ENCODE results near the gene BCORL1.
A peak's percentile ranks its signal among the peaks of the same experiment; 100 is the strongest.

The BCORL1 gene

GRCh38 chrX:130082244-130083106 lies 100.0 kb downstream of the BCORL1 start:
- Histone ChIP-seq H3K9ac (ENCODE audit: low read length) (no peak overlapping the region), H3K27ac (ENCODE audit: low read depth, low read length) (peak overlapping the region; percentile 30), H3K27me3 (ENCODE audit: control insufficient read depth, insufficient read depth, low read length) (no peaks in the 10 kb centered on the region), H3K4me1 (ENCODE audit: control insufficient read depth, insufficient read depth, low read length) (no peaks in the 10 kb centered on the region), H3K36me3 (ENCODE audit: control insufficient read depth, insufficient read depth, low read length) (no peaks in the 10 kb centered on the region), H3K4me3 (ENCODE audit: low read length) (peak overlapping the region; percentile 39)

- Histone ChIP-seq H3K27me3 (ENCODE audit: control insufficient read depth, insufficient read depth, low read length) (no peaks in the 10 kb centered on the region), H3K4me1 (ENCODE audit: control insufficient read depth, insufficient read depth, low read length) (no peaks in the 10 kb centered on the region), H3K9ac (ENCODE audit: low read length) (no peak overlapping the region), H3K27ac (ENCODE audit: low read depth, low read length) (no peak overlapping the region), H3K4me3 (ENCODE audit: low read length) (no peak overlapping the region), H3K36me3 (ENCODE audit: control insufficient read depth, insufficient read depth, low read length) (no peaks in the 10 kb centered on the region)
Observed at GRCh38 chrX:130083107-130083490, 100.7 kb downstream of the BCORL1 start.

- Histone ChIP-seq H3K36me3 (ENCODE audit: control insufficient read depth, insufficient read depth, low read length) (no peaks in the 10 kb centered on the region), H3K27ac (ENCODE audit: low read depth, low read length) (no peak overlapping the region), H3K4me3 (ENCODE audit: low read length) (no peak overlapping the region), H3K9ac (ENCODE audit: low read length) (no peak overlapping the region), H3K4me1 (ENCODE audit: control insufficient read depth, insufficient read depth, low read length) (no peaks in the 10 kb centered on the region), H3K27me3 (ENCODE audit: control insufficient read depth, insufficient read depth, low read length) (no peaks in the 10 kb centered on the region)
Observed at GRCh38 chrX:130083656-130084382, 101.4 kb downstream of the BCORL1 start.

- Histone ChIP-seq H3K9ac (ENCODE audit: low read length) (no peak overlapping the region), H3K27me3 (ENCODE audit: control insufficient read depth, insufficient read depth, low read length) (no peaks in the 10 kb centered on the region), H3K4me3 (ENCODE audit: low read length) (no peak overlapping the region)
Observed at GRCh38 chrX:130084631-130085237, 102.3 kb downstream of the BCORL1 start.

GRCh38 chrX:130085551-130086446 lies 103.4 kb downstream of the BCORL1 start:
- Histone ChIP-seq H3K36me3 (ENCODE audit: control insufficient read depth, insufficient read depth, low read length) (no peaks in the 10 kb centered on the region), H3K27ac (ENCODE audit: low read depth, low read length) (no peak overlapping the region), H3K4me3 (ENCODE audit: low read length) (no peak overlapping the region), H3K27me3 (ENCODE audit: control insufficient read depth, insufficient read depth, low read length) (no peaks in the 10 kb centered on the region), H3K9ac (ENCODE audit: low read length) (no peak overlapping the region), H3K4me1 (ENCODE audit: control insufficient read depth, insufficient read depth, low read length) (no peaks in the 10 kb centered on the region)

More at GRCh38 chrX:130084631-130085237, 102.3 kb downstream of the BCORL1 start:
- Histone ChIP-seq H3K36me3 (ENCODE audit: control insufficient read depth, insufficient read depth, low read length) (no peaks in the 10 kb centered on the region), H3K27ac (ENCODE audit: low read depth, low read length) (no peak overlapping the region), H3K4me1 (ENCODE audit: control insufficient read depth, insufficient read depth, low read length) (no peaks in the 10 kb centered on the region)

DNA sequence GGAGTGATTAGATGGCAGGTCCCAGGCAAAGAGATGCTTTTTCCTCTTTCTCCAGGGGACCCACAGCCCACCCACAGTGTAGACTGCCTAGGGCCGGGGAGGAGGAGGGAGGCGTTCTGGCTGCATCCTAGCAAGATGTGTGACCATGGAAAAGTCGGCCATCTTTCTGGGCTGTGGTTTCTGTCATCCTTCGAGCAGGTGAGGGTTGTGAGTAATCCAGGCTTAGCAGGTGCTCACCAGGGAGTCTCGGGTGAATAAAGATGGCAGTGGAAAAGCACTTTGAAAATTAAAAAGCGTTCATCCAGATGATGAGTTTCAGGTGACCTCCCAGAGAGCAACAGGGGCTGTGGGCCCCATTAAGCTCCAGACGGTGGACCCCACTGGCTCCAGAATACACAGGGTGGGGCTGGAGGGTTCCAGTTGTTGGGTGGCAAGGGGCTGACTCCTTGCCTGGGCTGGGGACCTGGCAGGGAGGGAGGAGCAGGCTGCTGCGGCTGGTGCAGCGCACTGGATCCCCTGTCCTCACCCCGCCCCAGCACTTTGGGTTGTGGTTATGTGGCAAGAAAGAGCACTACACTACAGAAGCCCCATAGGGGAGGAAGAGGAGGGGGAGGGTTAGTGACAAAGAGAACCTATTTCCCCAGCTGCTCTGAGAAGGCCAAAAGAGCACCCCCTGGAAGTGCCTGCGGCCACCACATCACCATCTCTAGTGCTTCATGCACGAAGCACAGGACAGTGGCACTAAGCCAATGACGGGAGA lies 104.2 kb downstream of the BCORL1 start:
- no peaks in the 10 kb centered on the region for H3K4me1 ChIP-seq (ENCODE audit: control insufficient read depth, insufficient read depth, low read length)
- H3K36me3 ChIP-seq (ENCODE audit: control insufficient read depth, insufficient read depth, low read length), result no peaks in the 10 kb centered on the region
- H3K27ac ChIP-seq (ENCODE audit: low read depth, low read length), result no peak overlapping the region
- no peaks in the 10 kb centered on the region for H3K27me3 ChIP-seq (ENCODE audit: control insufficient read depth, insufficient read depth, low read length)
- H3K9ac ChIP-seq (ENCODE audit: low read length), result no peak overlapping the region
- H3K4me3 ChIP-seq (ENCODE audit: low read length), result no peak overlapping the region

GRCh38 chrX:130090364-130090763 lies 107.9 kb downstream of the BCORL1 start:
- H3K36me3 ChIP-seq (ENCODE audit: control insufficient read depth, insufficient read depth, low read length), result no peaks in the 10 kb centered on the region
- no peaks in the 10 kb centered on the region for H3K27me3 ChIP-seq (ENCODE audit: control insufficient read depth, insufficient read depth, low read length)
- no peak overlapping the region for H3K9ac ChIP-seq (ENCODE audit: low read length)
- no peak overlapping the region for H3K4me3 ChIP-seq (ENCODE audit: low read length)
- H3K27ac ChIP-seq (ENCODE audit: low read depth, low read length), result no peak overlapping the region
- no peaks in the 10 kb centered on the region for H3K4me1 ChIP-seq (ENCODE audit: control insufficient read depth, insufficient read depth, low read length)

- Histone ChIP-seq H3K9ac (ENCODE audit: low read length) (no peak overlapping the region), H3K4me3 (ENCODE audit: low read length) (peak overlapping the region; percentile 16), H3K27ac (ENCODE audit: low read depth, low read length) (no peak overlapping the region)
Observed at GRCh38 chrX:130091980-130092522, 109.6 kb downstream of the BCORL1 start.

GRCh38 chrX:130093271-130093670 lies 110.8 kb downstream of the BCORL1 start:
- Histone ChIP-seq H3K27me3 (ENCODE audit: control insufficient read depth, insufficient read depth, low read length) (no peaks in the 10 kb centered on the region), H3K9ac (ENCODE audit: low read length) (no peak overlapping the region), H3K27ac (ENCODE audit: low read depth, low read length) (no peak overlapping the region)

More at GRCh38 chrX:130091980-130092522, 109.6 kb downstream of the BCORL1 start:
- no peaks in the 10 kb centered on the region for H3K36me3 ChIP-seq (ENCODE audit: control insufficient read depth, insufficient read depth, low read length)
- H3K4me1 ChIP-seq (ENCODE audit: control insufficient read depth, insufficient read depth, low read length), result no peaks in the 10 kb centered on the region
- H3K27me3 ChIP-seq (ENCODE audit: control insufficient read depth, insufficient read depth, low read length), result no peaks in the 10 kb centered on the region

DNA sequence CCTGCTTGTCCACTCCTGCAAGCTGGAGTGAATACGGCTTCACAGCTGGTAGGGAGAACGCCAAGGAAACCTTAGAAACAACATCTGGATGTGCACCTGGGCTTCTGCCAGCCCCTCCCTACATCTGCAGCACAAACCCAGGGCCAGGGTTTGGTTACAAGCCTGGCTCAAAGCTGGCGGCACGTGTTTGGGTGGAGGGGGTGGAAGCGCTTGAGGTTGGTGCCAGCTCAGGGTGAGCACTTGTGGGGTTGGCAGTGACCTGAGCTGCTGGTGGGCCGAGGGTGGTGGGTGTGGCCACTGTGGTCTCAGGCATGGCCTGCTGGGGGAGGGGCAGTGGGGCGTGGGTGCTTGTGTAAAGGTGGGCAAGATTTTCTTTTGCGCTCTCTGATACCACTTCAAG lies 112.3 kb downstream of the BCORL1 start:
- Histone ChIP-seq H3K27ac (ENCODE audit: low read depth, low read length) (no peak overlapping the region), H3K4me3 (ENCODE audit: low read length) (no peak overlapping the region), H3K36me3 (ENCODE audit: control insufficient read depth, insufficient read depth, low read length) (no peaks in the 10 kb centered on the region), H3K27me3 (ENCODE audit: control insufficient read depth, insufficient read depth, low read length) (no peaks in the 10 kb centered on the region), H3K4me1 (ENCODE audit: control insufficient read depth, insufficient read depth, low read length) (no peaks in the 10 kb centered on the region), H3K9ac (ENCODE audit: low read length) (no peak overlapping the region)

More at GRCh38 chrX:130093271-130093670, 110.8 kb downstream of the BCORL1 start:
- H3K36me3 ChIP-seq (ENCODE audit: control insufficient read depth, insufficient read depth, low read length), result no peaks in the 10 kb centered on the region
- H3K4me1 ChIP-seq (ENCODE audit: control insufficient read depth, insufficient read depth, low read length), result no peaks in the 10 kb centered on the region
- H3K4me3 ChIP-seq (ENCODE audit: low read length), result no peak overlapping the region
